HG03159 (cell line): ENCODE data around the gene ARHGAP42.
"Not testable (repeated sequence)": the region's sequence is repeated elsewhere in the genome, so short reads cannot be mapped to it uniquely, and the experiment has no call there.

Experiments used
- ATAC-seq: cut with Tn5 transposase; IDR thresholded peaks from one replicate; pipeline ENCODE4 v1.9.1; 2021; ENCODE audit warnings: mild to moderate bottlenecking, moderate library complexity; ENCODE audit not compliant: unreplicated experiment

ARHGAP42 gene

DNA sequence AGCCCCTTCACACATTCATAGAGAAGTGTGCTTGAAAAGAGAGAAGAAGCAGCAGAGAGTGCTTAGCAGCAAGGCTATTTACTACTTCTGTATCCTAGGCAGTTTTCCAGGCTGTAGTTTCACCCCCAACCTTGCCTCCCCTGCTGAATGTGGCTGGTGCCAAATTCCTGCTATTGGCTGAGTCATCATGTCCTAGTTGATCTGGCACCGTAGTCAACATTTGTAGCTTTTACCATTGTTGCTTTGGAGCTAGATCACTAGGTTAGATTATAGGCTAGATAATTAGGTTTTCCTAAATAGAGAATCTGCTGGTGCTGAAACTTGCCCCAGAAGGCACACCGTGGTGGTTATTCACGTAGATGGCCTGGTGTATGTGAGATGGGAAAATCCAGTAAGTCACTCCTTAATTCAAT lies 32.7 kb downstream of the ARHGAP42 start:
- no peak for ATAC-seq

DNA sequence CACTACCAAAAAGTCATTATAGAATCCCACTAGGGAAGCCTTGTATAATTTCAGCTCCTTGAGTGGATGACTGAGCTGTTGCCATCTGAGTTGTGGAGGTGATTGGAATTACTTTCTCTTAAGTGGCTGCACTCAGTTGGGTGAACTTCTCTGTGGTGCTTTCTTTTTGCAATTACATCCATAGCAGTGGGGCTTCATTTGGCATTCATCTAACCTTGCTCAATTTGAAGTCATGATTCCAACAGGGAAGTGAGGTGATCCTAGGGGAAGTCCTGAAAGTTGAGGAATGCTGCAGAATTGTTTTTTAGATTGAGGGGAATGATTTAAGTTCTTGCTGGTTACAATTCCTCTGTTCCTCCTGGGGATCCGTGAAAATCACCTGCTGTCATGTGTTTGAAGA lies 39.6 kb downstream of the ARHGAP42 start:
- no peak for ATAC-seq

DNA sequence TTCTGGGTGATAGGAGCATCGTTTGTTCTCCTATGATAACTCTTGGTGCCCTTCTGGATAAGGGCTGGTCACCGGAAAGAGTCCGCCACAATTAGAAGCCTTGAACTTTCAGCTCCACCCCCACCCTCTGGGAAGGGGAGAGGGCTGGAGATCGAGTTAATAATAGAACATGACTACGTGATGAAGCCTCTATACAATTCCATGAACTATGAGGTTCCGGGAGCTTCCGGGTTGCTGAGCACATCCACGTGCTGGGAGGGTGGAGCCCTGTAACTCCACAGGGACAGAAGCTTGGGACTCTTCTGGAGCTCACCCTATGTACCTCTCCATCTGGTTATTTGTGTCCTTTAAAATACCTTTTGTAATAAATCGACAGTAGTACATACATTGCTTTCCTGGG lies 40.3 kb downstream of the ARHGAP42 start:
- no peak for ATAC-seq

DNA sequence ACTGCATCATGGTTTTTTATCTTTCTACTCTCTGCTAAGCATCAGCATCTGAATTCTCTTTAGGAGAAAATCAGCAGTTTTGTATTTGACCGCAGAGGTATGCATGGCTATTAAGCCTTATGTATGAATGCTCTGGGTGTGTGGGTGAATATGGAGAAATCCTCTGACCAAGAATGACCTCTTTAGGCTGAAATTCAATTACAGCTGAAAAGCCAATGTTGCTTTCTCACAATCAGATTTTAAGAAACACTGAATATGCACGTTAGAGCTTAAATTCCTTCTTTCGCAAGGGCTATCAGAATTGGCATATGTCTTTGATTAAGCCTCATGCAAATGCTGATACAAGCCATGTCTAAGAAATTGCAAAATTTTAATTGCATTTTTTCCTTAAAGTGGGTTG lies 43.2 kb downstream of the ARHGAP42 start:
- ATAC-seq, result no peak

GRCh38 chr11:100731471-100731870 lies 44.4 kb downstream of the ARHGAP42 start:
- ATAC-seq, result no peak

- ATAC-seq, result no peak
Measured at GRCh38 chr11:100732949-100733348, 45.9 kb downstream of the ARHGAP42 start.

DNA sequence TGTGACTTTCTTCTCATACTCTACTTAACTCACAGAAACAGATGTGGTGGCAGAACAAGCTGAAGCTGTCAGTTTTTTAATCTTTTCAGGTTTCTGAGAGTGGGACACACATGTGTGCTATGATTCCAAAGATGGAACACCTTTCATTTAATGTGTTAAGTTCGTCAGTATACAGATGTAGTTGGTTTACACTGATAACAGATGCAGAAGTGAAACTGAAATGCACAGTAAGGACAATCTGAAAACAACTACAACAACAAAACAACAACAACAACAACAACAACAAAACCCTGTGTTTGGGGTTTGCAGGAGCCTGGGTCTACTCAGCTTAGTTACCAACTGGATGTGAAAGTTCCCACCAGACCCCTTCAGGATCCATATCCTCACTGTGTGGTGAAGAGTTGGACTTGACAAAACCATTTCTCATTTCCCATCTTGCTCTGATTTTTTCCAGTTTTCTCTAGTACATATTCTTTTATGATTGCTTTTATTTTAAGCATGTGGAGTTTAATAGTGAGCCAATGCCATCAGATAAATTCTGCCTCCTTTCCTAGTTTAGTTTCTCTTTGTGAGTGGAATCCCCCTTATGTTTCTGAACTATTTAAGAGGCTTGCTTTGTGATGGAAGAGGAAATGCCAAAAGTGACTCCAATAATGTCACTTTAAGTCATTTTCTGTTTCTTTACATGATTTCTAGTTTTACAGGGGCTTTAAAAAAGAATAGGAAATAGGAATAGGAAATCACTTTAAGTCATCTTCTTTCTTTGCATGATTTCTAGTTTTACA lies 47.8 kb downstream of the ARHGAP42 start:
- ATAC-seq, result peak; percentile 73

- ATAC-seq, result no peak
Measured at GRCh38 chr11:100735949-100736675, 49.0 kb downstream of the ARHGAP42 start.

DNA sequence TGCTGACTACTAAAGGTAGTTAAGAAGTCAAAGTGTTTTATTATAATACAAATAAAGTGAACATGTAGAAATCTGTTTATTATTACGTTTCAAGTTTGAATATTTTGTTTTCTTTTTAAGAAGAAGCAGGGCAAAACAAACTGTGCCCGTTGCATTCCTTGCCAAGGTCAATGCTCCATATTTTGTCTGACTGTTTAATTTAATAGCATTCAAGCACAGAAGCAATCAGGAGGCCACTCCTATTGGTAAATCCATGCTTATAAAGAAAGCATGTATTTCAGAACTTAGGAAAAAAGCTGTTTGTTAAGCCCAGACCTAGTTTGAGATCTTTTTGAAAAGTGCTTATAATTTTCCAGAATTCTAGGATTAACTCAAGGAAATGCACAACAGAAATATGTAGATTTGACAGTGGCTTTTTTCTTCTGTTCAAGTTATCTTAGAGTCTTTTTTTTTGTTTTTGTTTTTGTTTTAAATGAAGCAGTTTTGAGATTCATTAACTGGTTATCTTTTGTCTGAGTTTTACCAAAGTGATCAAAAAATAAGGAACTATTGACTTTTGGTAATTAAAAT lies 51.7 kb downstream of the ARHGAP42 start:
- ATAC-seq, result no peak

DNA sequence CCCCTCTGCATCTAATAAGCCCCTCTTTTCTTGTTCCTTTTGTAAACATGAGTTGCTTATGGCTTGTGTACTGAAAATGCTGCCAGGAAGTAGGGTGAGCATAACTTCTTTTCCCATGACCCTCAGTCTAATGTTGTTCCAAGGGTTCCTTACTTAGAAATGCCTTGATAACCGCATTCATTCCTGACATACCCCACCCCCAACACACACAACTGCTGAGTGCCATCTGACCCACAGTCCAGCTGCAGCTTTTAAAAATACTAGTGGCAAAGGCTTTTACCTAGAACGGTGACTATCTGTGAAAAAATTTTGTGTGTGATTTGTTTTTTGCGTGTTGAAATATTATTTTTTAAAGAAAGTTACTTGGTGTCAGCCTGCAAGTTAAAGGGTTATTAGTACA lies 52.6 kb downstream of the ARHGAP42 start:
- no peak for ATAC-seq

GRCh38 chr11:100740440-100740839 lies 53.4 kb downstream of the ARHGAP42 start:
- no peak for ATAC-seq

DNA sequence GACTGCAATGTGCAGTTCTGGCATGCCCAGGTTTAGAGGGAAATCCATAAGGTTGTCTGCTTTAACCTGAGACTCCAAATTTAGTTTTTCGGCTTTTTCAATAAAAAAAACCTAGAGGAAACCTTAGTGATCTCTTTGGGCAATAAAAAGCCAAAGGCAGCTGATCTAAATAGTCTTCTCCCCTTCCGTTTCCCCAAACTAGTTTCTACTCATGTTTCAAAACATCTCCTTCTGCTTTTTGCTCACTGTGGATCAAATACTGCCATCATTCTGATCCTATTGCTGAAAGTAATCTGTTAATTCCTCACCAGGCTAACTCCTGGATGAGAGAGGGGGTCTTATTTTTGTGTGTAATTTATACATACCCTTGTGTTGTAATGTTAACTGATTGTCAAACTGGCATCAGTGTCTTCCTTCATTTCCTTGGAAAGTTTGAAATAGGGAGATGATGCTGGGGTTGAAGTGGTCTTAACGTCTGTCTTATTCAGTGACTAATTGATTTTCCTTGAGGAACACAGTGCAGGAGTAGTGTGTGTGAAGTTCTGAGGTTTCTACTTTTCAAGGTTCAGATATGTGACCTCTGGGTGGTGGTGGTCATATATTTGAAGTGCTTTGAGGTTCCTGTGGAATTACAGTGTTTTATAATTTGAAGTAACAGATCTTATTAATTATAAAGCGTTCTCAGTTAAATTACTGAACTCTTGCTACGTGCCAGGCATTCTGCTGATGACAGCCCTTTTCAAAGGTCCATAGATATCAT lies 55.0 kb downstream of the ARHGAP42 start:
- peak; percentile 31 for ATAC-seq

DNA sequence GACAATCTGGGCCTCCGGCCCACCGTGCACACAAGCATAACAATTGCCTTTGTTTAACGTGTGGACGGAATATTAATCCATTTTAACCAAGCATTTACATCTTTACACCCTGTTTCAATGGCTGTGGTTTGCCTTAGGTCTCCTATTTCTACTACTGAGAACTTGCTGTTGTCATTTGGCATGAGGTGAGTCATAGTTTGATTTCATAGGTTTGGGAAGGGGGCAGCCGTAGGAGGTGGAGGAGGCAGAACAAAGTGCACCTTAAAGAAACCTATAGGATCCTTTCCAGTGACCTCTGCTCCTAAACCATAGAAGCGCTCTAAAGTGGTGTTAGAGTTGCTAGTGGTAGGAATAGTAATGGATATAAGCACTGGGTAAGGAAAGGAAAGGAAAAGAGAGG lies 59.4 kb downstream of the ARHGAP42 start:
- ATAC-seq, result no peak

DNA sequence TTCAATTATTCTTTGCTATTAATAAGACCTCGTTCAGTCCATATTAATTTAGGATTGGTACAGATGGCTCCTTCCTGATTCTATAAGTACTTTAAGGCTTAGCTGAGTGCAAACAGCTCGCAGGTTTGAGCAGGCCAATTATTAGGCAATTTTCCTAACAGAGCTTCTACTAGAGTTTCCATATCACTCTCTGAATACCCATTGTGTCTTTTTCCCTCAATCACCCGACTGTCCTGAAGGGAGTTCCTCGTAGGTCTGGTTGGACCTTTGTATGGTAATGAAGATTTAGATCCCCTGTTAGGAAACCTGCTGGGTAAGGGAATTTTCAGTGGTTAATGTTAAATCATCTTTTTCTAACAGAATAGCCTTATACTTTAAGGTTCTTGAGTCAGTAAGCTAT lies 61.1 kb downstream of the ARHGAP42 start:
- ATAC-seq, result no peak

DNA sequence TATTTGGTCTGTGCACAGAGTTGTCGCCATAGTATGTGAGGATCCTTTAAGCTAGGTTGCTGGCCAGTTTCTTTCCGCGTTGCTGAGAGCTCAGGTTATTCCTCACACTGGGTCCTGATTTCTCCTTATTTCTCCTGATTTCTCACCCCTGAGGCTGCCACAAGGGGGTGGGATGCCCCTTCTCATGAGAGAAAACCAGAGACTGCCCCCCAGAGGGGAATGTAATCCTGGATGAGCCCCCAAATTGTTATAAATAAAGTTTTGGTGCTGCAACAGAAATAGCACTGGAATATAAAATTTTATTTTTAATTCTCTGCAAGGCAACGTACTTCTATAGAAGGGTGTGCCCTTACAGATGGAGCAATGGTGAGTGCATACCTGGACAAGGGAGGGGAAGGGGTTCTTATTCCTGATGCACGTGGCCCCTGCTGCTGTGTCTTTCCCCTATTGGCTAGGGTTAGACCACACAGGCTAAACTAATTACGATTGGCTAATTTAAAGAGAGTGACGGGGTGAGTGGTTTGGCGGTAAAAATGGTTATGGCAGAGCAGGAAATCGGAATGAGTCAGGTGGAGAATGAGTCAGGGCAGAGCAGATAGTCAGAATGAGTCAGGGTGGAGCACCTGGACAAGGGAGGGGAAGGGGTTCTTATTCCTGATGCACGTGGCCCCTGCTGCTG lies 62.9 kb downstream of the ARHGAP42 start:
- ATAC-seq, result not testable (repeated sequence)

DNA sequence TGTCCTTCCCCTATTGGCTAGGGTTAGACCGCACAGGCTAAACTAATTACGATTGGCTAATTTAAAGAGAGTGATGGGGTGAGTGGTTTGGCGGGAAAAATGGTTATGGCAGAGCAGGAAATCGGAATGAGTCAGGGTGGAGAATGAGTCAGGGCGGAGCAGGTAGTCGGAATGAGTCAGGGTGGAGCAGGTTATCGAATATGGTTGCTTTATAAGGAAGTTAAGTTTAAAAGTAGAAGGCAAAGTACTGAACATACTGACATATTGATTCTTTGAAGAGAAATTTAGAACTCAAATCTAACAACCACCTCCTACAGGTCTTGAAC lies 63.4 kb downstream of the ARHGAP42 start:
- ATAC-seq, result not testable (repeated sequence)

DNA sequence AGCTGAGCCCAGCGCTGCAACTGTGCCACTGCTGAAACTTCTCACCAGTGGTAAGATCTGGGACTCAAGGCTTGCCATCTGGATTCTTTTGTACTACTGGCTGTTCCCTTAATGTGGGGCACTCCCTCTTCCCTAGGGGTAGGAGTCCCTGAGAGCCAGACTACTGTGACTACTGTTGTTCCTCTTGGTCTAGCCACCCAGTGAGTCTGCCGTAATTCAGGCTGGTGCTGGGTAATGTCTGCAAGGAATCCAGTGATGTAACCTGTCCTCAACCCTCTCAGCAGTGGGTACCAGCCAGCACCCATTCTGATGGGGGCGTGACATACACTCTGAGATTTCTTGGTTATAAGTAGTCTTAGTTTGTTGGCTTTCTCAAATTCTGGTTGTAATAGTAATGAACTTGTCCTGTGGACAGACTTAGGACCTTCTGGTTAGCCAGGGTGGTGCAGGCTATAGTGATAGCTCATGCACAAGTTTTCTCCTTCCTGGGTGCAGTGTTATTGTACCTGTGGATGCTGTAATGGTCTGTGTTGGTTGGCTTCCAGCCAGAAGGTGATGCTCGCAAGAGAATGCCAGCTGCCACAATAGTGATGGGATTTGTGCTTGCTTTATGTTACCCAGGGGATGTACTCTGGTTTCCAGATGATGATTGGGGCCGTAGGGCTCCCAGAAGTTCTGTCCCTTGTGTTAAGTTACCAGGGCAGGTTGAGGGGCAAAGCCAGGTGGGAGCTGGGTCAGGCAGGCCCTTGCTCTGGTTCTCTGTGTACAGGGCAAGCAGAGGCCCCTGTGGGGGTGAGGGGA lies 65.5 kb downstream of the ARHGAP42 start:
- ATAC-seq, result no peak

DNA sequence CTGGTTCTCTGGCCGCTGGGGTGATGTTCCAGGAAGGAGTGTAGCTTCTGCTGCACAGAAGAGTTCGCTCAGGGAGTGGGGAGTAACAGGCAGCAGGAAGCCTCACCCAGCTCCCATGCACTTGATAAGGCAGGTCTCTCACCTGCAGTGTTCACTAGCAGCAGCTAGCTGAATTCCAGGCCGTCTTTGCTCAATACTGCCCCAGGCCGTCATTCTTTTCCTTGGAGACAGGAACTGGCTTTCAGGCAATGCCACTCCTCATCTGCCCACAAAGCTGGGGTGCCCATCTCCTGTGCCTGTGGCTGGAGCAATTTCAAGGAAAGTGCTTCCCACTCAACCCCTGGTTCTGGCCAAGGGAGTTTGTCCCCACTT lies 66.1 kb downstream of the ARHGAP42 start:
- ATAC-seq, result no peak

- no peak for ATAC-seq
Measured at GRCh38 chr11:100753571-100753970, 66.5 kb downstream of the ARHGAP42 start.

DNA sequence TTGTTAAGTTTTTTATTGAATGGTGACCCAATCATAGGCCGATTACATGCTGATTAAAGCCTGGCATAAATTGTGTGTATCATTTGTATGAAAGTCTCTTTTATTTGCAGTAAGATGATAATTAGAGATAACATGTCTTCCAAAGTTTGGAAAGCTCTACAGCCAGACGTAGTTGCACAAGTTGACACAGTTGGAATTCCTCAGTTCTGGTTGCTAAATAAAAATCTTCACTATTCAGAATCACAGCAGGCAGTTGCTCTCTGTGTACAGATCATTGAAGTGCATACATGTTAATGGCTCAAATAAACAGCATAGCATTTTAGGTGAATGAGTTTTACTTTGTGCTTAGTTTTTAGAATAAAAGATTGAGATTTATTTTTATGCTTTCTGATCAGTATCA lies 69.5 kb downstream of the ARHGAP42 start:
- ATAC-seq, result no peak
